PC-9 (cell line): ENCODE data around the gene POU6F2. TPM values are rescaled to one million over a fixed set of nuclear protein-coding genes. Genes with fewer than 3 reads are reported as not detected.

Experiments used
- BruUV-seq: library from RNA; stranded (reverse); fragments of 400-500 nt; replicated peaks from 2 replicates; lab custom pipeline; 2021; lab: Mats Ljungman, UMichigan
- CTCF ChIA-PET: fragments of 300-600 bp; sonication (Branson Sonifier 250); formaldehyde crosslinking; loops from one replicate; lab custom pipeline; 2022; ENCODE audit warnings: antibody characterized with exemption; lab: Charles Lee
- POLR2A ChIA-PET: fragments of 300-600 bp; sonication (Branson Sonifier 250); formaldehyde crosslinking; loops from one replicate; lab custom pipeline; 2022; ENCODE audit warnings: antibody characterized with exemption; ENCODE audit not compliant: unreplicated experiment; lab: Charles Lee
- DNase-seq, 2 experiments: peaks; one replicate each; pipeline versions ENCODE4 v3.0.0 to v3.0.0-alpha.2; 2015 to 2022; ENCODE audit warnings: mixed read lengths in 1 of 2
- H2AFZ ChIP-seq: fragments of 200-600 bp; sonication (generic); 2 replicates; pipeline ENCODE4 v1.8.1; 2017; ENCODE audit warnings: antibody characterized with exemption
- H3F3A ChIP-seq: fragments of 200-600 bp; sonication (generic); 2 replicates; pipeline ENCODE4 v1.8.1; 2017; ENCODE audit warnings: antibody characterized with exemption, mild to moderate bottlenecking, low read depth; ENCODE audit not compliant: insufficient read depth
- H3K27ac ChIP-seq: fragments of 200-600 bp; sonication (generic); 2 replicates; pipeline ENCODE4 v1.6.1; 2016; ENCODE audit warnings: mixed run types
- H3K27me3 ChIP-seq: fragments of 200-600 bp; sonication (generic); 2 replicates; pipeline ENCODE4 v1.6.1; 2016; ENCODE audit warnings: low read depth, mixed run types; ENCODE audit not compliant: insufficient read depth
- H3K36me3 ChIP-seq: fragments of 200-600 bp; sonication (generic); 2 replicates; pipeline ENCODE4 v1.6.1; 2016; ENCODE audit warnings: low read depth, mixed run types
- H3K4me1 ChIP-seq: fragments of 200-600 bp; sonication (generic); replicated peaks from 2 replicates; pipeline ENCODE4 v1.6.1; 2016; ENCODE audit warnings: mixed run types; ENCODE audit not compliant: insufficient read depth
- H3K4me2 ChIP-seq: fragments of 200-600 bp; sonication (generic); 2 replicates; pipeline ENCODE4 v1.6.1; 2017; ENCODE audit warnings: mixed run types
- H3K4me3 ChIP-seq: fragments of 200-600 bp; sonication (generic); 2 replicates; pipeline ENCODE4 v1.6.1; 2016; ENCODE audit warnings: mixed run types
- H3K79me2 ChIP-seq: fragments of 200-600 bp; sonication (generic); 2 replicates; pipeline ENCODE4 v1.6.1; 2017; ENCODE audit warnings: low read depth, mixed run types
- H3K9me2 ChIP-seq: fragments of 200-600 bp; sonication (generic); 2 replicates; pipeline ENCODE4 v1.8.1; 2017; ENCODE audit warnings: mild to moderate bottlenecking; ENCODE audit not compliant: insufficient read depth
- H3K9me3 ChIP-seq: fragments of 200-600 bp; sonication (generic); 2 replicates; pipeline ENCODE4 v1.8.1; 2016; ENCODE audit warnings: low read depth; ENCODE audit not compliant: insufficient read depth
- H4K20me1 ChIP-seq: fragments of 200-600 bp; sonication (generic); 2 replicates; pipeline ENCODE4 v1.8.1; 2017; ENCODE audit not compliant: insufficient read depth
- EZH2 ChIP-seq: fragments of 200-600 bp; sonication (generic); IDR thresholded peaks from 2 replicates; pipeline ENCODE4 v1.8.0; 2017; ENCODE audit warnings: antibody characterized with exemption, low read depth
- intact Hi-C: fragments of 100-400 bp; cut with micrococcal nuclease; formaldehyde crosslinking; loops from one replicate; pipeline ENCODE4 v1.10.0; 2022; ENCODE audit not compliant: unreplicated experiment
- total RNA-seq: library from RNA; stranded (reverse); gene quantifications from 2 replicates; pipeline ENCODE4 v1.2.3, GENCODE V29; 2021
- TF ChIP-seq, protein P1 (sequence below): fragments of 200-600 bp; sonication (generic); conservative IDR thresholded peaks from 2 replicates; pipeline ENCODE4 v1.6.1; 2017; ENCODE audit warnings: mixed run types, antibody characterized with exemption, mild to moderate bottlenecking, moderate library complexity

The POU6F2 gene
- total RNA-seq, 1 experiment from 2014 or later, result not detected

GRCh38 chr7:39285256-39285655 lies 307.5 kb downstream of the POU6F2 start:
- Histone ChIP-seq H3K79me2 (no peaks in the 10 kb centered on the region), H3K27me3 (0 out of 2 replicates have a peak, but pooled peaks cover under 1% of the 10 kb centered on the region), H2AFZ (no peak overlapping the region), H3K9me2 (no peaks in the 10 kb centered on the region; the same call in 1 of the 2 replicates), H3K4me3 (no peak overlapping the region), H3K4me2 (no peak overlapping the region), H3K36me3 (no peaks in the 10 kb centered on the region), H3K4me1 (no peaks in the 10 kb centered on the region), H4K20me1 (no peaks in the 10 kb centered on the region), H3K27ac (no peak overlapping the region), H3K9me3 (no peaks in the 10 kb centered on the region), H3F3A (no peaks in the 10 kb centered on the region)
- no peak for TF ChIP-seq EZH2
- TF ChIP-seq, protein P1, sequence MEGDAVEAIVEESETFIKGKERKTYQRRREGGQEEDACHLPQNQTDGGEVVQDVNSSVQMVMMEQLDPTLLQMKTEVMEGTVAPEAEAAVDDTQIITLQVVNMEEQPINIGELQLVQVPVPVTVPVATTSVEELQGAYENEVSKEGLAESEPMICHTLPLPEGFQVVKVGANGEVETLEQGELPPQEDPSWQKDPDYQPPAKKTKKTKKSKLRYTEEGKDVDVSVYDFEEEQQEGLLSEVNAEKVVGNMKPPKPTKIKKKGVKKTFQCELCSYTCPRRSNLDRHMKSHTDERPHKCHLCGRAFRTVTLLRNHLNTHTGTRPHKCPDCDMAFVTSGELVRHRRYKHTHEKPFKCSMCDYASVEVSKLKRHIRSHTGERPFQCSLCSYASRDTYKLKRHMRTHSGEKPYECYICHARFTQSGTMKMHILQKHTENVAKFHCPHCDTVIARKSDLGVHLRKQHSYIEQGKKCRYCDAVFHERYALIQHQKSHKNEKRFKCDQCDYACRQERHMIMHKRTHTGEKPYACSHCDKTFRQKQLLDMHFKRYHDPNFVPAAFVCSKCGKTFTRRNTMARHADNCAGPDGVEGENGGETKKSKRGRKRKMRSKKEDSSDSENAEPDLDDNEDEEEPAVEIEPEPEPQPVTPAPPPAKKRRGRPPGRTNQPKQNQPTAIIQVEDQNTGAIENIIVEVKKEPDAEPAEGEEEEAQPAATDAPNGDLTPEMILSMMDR, result no peak
- intact Hi-C loops, result no loop called here
- ChIA-PET CTCF (no interaction called here), POLR2A (no interaction called here)
- DNase-seq, result no peak
- BruUV-seq, result no TSS peak

DNA sequence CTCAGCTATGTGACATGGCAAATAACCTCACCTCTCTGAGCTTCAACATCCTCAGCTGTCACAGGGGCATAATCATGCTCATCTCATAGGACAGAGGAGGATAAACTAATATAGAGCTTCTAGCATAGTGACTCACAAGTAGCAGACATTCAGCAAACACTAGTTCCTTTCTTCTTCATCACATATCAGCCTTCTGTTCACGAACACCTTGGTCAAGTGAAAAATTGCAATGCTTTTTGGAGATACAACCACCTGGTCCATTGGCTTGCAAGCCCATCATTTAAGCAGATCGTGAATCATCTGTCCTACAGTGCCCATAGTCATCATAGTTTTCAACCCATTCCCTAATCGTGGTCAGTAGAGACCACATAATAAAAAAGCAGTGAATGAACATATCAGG lies 310.6 kb downstream of the POU6F2 start:
- H4K20me1 ChIP-seq, result no peaks in the 10 kb centered on the region
- peaks cover 25% of the 10 kb centered on the region for H3K27me3 ChIP-seq
- no peaks in the 10 kb centered on the region for H3K9me3 ChIP-seq
- ChIA-PET POLR2A (no interaction called here), CTCF (no interaction called here)
- intact Hi-C loops, result no loop called here
- H3K9me2 ChIP-seq, result no peaks in the 10 kb centered on the region
- H3K27ac ChIP-seq, result no peak overlapping the region
- no TSS peak for BruUV-seq
- no peak for TF ChIP-seq EZH2
- TF ChIP-seq, protein P1, result no peak
- no peaks in the 10 kb centered on the region for H3F3A ChIP-seq
- H3K4me2 ChIP-seq, result no peak overlapping the region
- no peak for DNase-seq
- no peak overlapping the region for H3K4me3 ChIP-seq
- H3K79me2 ChIP-seq, result no peaks in the 10 kb centered on the region
- H3K36me3 ChIP-seq, result no peaks in the 10 kb centered on the region
- no peaks in the 10 kb centered on the region for H3K4me1 ChIP-seq
- no peak overlapping the region for H2AFZ ChIP-seq

DNA sequence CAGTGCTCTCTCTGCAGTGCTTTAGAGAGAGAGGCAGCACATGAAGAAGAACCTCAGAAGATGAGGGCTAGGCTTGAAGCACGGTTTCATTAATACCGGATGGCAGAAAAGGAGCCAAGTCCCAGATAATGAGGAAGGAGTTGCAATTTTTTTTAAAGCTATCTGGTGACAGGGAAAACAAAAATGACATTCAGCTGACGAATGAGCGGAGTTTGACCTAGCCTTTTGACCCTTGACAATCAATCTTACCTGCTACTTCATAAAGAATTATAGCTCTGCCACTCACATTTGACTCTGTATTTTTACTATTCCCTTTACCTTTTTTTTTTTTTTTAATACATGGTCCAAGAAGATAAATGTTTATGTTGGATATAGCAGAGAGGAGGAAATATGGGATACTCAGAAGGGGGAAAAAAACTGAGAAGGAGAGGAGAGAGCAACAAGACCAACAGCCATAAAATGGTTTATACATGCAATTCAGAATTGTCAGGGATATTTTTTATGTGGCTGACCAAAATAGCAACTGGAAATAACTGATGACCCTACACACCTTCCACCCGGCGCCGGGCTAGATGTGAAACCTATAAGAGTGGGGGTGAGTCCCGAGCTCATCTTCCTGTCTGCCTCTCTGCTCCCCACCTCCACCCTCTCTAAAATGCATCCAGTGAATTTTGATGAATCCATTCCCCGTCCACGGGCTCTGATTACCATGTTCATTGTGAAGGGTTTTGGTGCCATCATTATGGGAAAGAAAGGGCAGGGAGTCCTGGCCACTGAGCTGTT lies 314.1 kb downstream of the POU6F2 start:
- Histone ChIP-seq H3K27ac (no peak overlapping the region), H3K4me2 (no peak overlapping the region), H3K36me3 (no peaks in the 10 kb centered on the region), H4K20me1 (no peaks in the 10 kb centered on the region), H3K4me3 (no peak overlapping the region), H3K79me2 (no peaks in the 10 kb centered on the region), H3K4me1 (no peaks in the 10 kb centered on the region), H3K9me3 (no peaks in the 10 kb centered on the region), H3K9me2 (no peaks in the 10 kb centered on the region), H2AFZ (no peak overlapping the region), H3F3A (no peaks in the 10 kb centered on the region), H3K27me3 (peaks cover 49% of the 10 kb centered on the region)
- TF ChIP-seq, protein P1, result no peak
- TF ChIP-seq EZH2, result no peak
- POLR2A ChIA-PET, result no interaction called here
- CTCF ChIA-PET, result no interaction called here
- DNase-seq, result no peak
- intact Hi-C loops, result no loop called here
- no TSS peak for BruUV-seq
